ENCODE measurements around the gene ANKS1B. TPM values are rescaled to one million over a fixed set of nuclear protein-coding genes. Genes with fewer than 3 reads are reported as not detected.
"Not testable (repeated sequence)": the region's sequence is repeated elsewhere in the genome, so short reads cannot be mapped to it uniquely, and the experiment has no call there.

Gene ANKS1B
- total and polyA plus RNA-seq, 9 donors: 1.4 to 5.6 (median 2.7) TPM

- H3K27me3 ChIP-seq (ENCODE audit: control insufficient read depth, insufficient read depth, low read length): no peaks in the 10 kb centered on the region
- no peaks in the 10 kb centered on the region for H3K36me3 ChIP-seq (ENCODE audit: control insufficient read depth, insufficient read depth, low read length)
- no peak for DNase-seq
- no peaks in the 10 kb centered on the region for H3K9me3 ChIP-seq (replicated peaks; ENCODE audit: control insufficient read depth, low read depth, low read length)
- no peaks in the 10 kb centered on the region for H3K4me1 ChIP-seq (ENCODE audit: control insufficient read depth, insufficient read depth, low read length)
- H3K4me3 ChIP-seq (ENCODE audit: low read length): no peak overlapping the region
- no peak overlapping the region for H3K27ac ChIP-seq (ENCODE audit: low read length)
Measured at GRCh38 chr12:98769068-98769467, 1215.7 kb downstream of the ANKS1B start.

DNA sequence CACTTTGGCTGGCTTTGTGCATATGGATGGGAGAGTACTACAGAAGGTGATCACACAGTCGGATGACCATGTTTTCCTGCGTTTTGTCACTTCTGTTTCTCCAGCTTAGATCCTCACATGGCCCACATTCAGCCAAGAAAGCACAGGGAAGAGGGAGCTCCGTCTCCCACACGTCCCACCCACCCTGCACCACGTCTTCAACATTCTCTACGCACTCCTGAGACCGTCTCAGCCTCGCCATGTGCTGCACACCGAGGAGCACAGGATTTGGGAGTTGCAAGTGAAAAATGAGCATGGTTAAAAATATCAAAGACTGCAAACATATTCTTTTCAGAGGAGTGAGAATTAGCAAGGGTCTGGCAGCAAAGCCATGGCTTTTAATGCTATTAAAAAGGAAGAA is 1217.5 kb downstream of the ANKS1B start:
- 80% methylated on average over 2 of the region's 9 CpGs for WGBS (ENCODE audit: insufficient coverage)
- H3K4me1 ChIP-seq (ENCODE audit: control insufficient read depth, insufficient read depth, low read length): no peaks in the 10 kb centered on the region
- no peaks in the 10 kb centered on the region for H3K9me3 ChIP-seq (replicated peaks; ENCODE audit: control insufficient read depth, low read depth, low read length)
- H3K4me3 ChIP-seq (ENCODE audit: low read length): no peak overlapping the region
- H3K36me3 ChIP-seq (ENCODE audit: control insufficient read depth, insufficient read depth, low read length): no peaks in the 10 kb centered on the region
- no peaks in the 10 kb centered on the region for H3K27me3 ChIP-seq (ENCODE audit: control insufficient read depth, insufficient read depth, low read length)
- DNase-seq: no peak
- no peak overlapping the region for H3K27ac ChIP-seq (ENCODE audit: low read length)

DNA sequence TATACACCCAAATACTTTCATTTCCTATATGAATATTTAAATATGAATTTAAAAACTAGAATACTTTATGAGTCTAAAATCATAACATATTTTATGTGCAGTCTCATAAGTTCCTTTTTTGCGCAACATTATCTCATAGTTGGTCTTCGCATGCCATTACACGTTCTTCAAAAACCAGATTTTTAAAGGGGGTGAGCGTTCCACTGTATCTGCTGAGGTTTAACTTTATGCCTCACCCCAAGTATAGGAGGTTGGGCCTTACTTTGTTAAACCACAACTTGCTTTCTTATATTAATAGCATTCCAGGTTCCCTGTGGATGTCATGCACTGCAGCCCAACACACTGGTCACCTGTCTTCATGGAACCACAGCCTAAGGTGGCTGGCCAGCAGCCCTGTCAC is 1221.1 kb downstream of the ANKS1B start:
- no peak for DNase-seq
- Histone ChIP-seq H3K4me3 (ENCODE audit: low read length) (no peak overlapping the region), H3K9me3 (replicated peaks; ENCODE audit: control insufficient read depth, low read depth, low read length) (no peaks in the 10 kb centered on the region), H3K36me3 (ENCODE audit: control insufficient read depth, insufficient read depth, low read length) (no peaks in the 10 kb centered on the region), H3K27me3 (ENCODE audit: control insufficient read depth, insufficient read depth, low read length) (no peaks in the 10 kb centered on the region), H3K27ac (ENCODE audit: low read length) (no peak overlapping the region), H3K4me1 (ENCODE audit: control insufficient read depth, insufficient read depth, low read length) (no peaks in the 10 kb centered on the region)
- WGBS (ENCODE audit: insufficient coverage): no CpG with 5 or more reads among the region's 4 CpGs

GRCh38 chr12:98758331-98758730 is 1226.4 kb downstream of the ANKS1B start:
- no CpG with 5 or more reads among the region's 3 CpGs for WGBS (ENCODE audit: insufficient coverage)
- H3K27me3 ChIP-seq (ENCODE audit: control insufficient read depth, insufficient read depth, low read length): no peaks in the 10 kb centered on the region
- DNase-seq: no peak
- H3K27ac ChIP-seq (ENCODE audit: low read length): no peak overlapping the region
- H3K4me1 ChIP-seq (ENCODE audit: control insufficient read depth, insufficient read depth, low read length): no peaks in the 10 kb centered on the region
- no peaks in the 10 kb centered on the region for H3K9me3 ChIP-seq (replicated peaks; ENCODE audit: control insufficient read depth, low read depth, low read length)
- H3K4me3 ChIP-seq (ENCODE audit: low read length): no peak overlapping the region
- H3K36me3 ChIP-seq (ENCODE audit: control insufficient read depth, insufficient read depth, low read length): no peaks in the 10 kb centered on the region

- H3K9me3 ChIP-seq (replicated peaks; ENCODE audit: control insufficient read depth, low read depth, low read length): no peaks in the 10 kb centered on the region
- no peak overlapping the region for H3K27ac ChIP-seq (ENCODE audit: low read length)
- 10% methylated on average over 2 of the region's 4 CpGs for WGBS (ENCODE audit: insufficient coverage)
- DNase-seq: peak; percentile 38
- H3K4me3 ChIP-seq (ENCODE audit: low read length): no peak overlapping the region
- H3K27me3 ChIP-seq (ENCODE audit: control insufficient read depth, insufficient read depth, low read length): no peaks in the 10 kb centered on the region
- H3K4me1 ChIP-seq (ENCODE audit: control insufficient read depth, insufficient read depth, low read length): no peaks in the 10 kb centered on the region
- no peaks in the 10 kb centered on the region for H3K36me3 ChIP-seq (ENCODE audit: control insufficient read depth, insufficient read depth, low read length)
Measured at GRCh38 chr12:98757455-98757854, 1227.3 kb downstream of the ANKS1B start.

DNA sequence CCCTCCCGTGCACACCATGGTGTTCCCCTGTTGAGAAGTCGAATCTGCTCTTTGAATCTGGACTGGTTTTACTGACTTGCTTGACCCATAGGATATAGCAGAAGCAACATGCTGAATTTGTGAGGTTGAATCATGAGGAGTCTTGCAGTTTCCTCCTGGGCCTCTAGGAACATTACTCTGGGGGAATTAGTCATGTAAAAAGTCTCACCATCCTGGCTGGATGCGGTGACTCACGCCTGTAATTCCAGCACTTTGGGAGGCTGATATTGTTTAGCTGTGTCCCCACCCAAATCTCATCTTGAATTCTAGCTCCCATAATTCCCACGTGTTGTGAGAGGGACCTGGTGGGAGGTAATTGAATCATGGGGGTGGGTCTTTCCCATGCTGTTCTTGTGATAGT is 1228.9 kb downstream of the ANKS1B start:
- H3K27me3 ChIP-seq (ENCODE audit: control insufficient read depth, insufficient read depth, low read length); H3K27ac ChIP-seq (ENCODE audit: low read length); DNase-seq; H3K9me3 ChIP-seq (replicated peaks; ENCODE audit: control insufficient read depth, low read depth, low read length); H3K4me1 ChIP-seq (ENCODE audit: control insufficient read depth, insufficient read depth, low read length); H3K4me3 ChIP-seq (ENCODE audit: low read length); H3K36me3 ChIP-seq (ENCODE audit: control insufficient read depth, insufficient read depth, low read length): not testable (repeated sequence)
- WGBS (ENCODE audit: insufficient coverage): no CpG with 5 or more reads among the region's 5 CpGs

DNA sequence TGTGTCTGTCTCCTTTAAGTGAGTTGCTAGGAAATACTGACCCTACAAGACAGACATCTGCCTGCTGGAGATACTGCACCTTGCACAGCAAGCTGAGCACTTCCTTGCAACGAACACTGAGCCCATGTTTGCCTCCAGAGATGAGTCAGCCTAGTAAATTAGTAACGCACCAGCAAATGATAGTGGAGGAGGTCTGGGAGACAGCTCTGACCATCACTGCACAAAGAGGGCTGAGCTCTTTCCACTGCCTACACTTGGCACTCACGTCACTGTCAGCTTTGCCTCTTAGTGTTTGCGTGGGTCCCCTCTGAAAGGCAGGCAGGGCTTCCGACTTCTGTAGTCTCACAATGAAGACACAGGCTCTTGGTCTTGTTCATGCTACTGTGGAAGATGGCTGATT is 1230.6 kb downstream of the ANKS1B start:
- no peak for DNase-seq
- Histone ChIP-seq H3K36me3 (ENCODE audit: control insufficient read depth, insufficient read depth, low read length) (no peaks in the 10 kb centered on the region), H3K4me1 (ENCODE audit: control insufficient read depth, insufficient read depth, low read length) (peaks cover 4% of the 10 kb centered on the region), H3K9me3 (replicated peaks; ENCODE audit: control insufficient read depth, low read depth, low read length) (no peaks in the 10 kb centered on the region), H3K4me3 (ENCODE audit: low read length) (no peak overlapping the region), H3K27me3 (ENCODE audit: control insufficient read depth, insufficient read depth, low read length) (no peaks in the 10 kb centered on the region), H3K27ac (ENCODE audit: low read length) (no peak overlapping the region)
- 63% methylated on average over 5 of the region's 5 CpGs for WGBS (ENCODE audit: insufficient coverage)

- H3K4me3 ChIP-seq (ENCODE audit: low read length): no peak overlapping the region
- DNase-seq: no peak
- no peak overlapping the region for H3K27ac ChIP-seq (ENCODE audit: low read length)
- peaks cover 4% of the 10 kb centered on the region for H3K4me1 ChIP-seq (ENCODE audit: control insufficient read depth, insufficient read depth, low read length)
- H3K27me3 ChIP-seq (ENCODE audit: control insufficient read depth, insufficient read depth, low read length): peaks cover 2% of the 10 kb centered on the region
- no peaks in the 10 kb centered on the region for H3K9me3 ChIP-seq (replicated peaks; ENCODE audit: control insufficient read depth, low read depth, low read length)
- WGBS (ENCODE audit: insufficient coverage): 76% methylated on average over 4 of the region's 5 CpGs
- no peaks in the 10 kb centered on the region for H3K36me3 ChIP-seq (ENCODE audit: control insufficient read depth, insufficient read depth, low read length)
Measured at GRCh38 chr12:98752726-98753125, 1232.0 kb downstream of the ANKS1B start.

DNA sequence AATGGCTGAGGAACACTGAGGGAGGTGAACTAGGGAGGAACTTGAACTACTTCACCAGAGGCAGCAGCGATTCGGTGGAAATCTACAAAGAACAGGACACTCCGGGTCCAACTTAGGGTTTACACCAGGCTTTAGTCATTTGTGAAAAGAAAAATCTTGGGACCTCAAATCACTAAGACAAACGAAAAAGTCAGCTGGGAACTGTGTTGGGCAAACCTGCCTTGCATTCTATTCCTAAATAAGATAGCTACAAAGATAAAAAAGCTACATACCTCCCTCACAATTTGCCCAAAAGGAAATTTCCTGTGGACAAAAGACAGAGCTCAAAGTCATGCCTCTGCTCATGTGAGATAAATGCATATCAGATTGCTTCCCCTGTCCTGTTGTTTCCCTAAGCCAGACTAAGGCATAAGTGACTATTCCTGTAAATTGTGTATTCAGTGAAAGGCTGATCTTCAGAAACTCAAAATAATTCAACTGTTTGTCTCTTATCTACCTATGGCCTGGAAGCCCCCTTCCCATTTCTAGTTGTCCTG is 1233.1 kb downstream of the ANKS1B start:
- Histone ChIP-seq H3K36me3 (ENCODE audit: control insufficient read depth, insufficient read depth, low read length) (no peaks in the 10 kb centered on the region), H3K9me3 (replicated peaks; ENCODE audit: control insufficient read depth, low read depth, low read length) (no peaks in the 10 kb centered on the region), H3K27ac (ENCODE audit: low read length) (no peak overlapping the region), H3K4me1 (ENCODE audit: control insufficient read depth, insufficient read depth, low read length) (peaks cover 4% of the 10 kb centered on the region), H3K4me3 (ENCODE audit: low read length) (no peak overlapping the region), H3K27me3 (ENCODE audit: control insufficient read depth, insufficient read depth, low read length) (peaks cover 3% of the 10 kb centered on the region)
- no peak for DNase-seq
- 93% methylated on average over 3 of the region's 4 CpGs for WGBS (ENCODE audit: insufficient coverage)

- WGBS (ENCODE audit: insufficient coverage): 42% methylated on average over 9 of the region's 9 CpGs
- DNase-seq: no peak
- Histone ChIP-seq H3K36me3 (ENCODE audit: control insufficient read depth, insufficient read depth, low read length) (no peaks in the 10 kb centered on the region), H3K27me3 (ENCODE audit: control insufficient read depth, insufficient read depth, low read length) (peaks cover 14% of the 10 kb centered on the region), H3K9me3 (replicated peaks; ENCODE audit: control insufficient read depth, low read depth, low read length) (no peaks in the 10 kb centered on the region), H3K27ac (ENCODE audit: low read length) (no peak overlapping the region), H3K4me3 (ENCODE audit: low read length) (no peak overlapping the region), H3K4me1 (ENCODE audit: control insufficient read depth, insufficient read depth, low read length) (peaks cover 9% of the 10 kb centered on the region)
Measured at GRCh38 chr12:98750511-98750910, 1234.2 kb downstream of the ANKS1B start.

- no peak for DNase-seq
- WGBS (ENCODE audit: insufficient coverage): no CpG with 5 or more reads among the region's 3 CpGs
Measured at GRCh38 chr12:98748463-98748862, 1236.3 kb downstream of the ANKS1B start.

More at GRCh38 chr12:98748463-98748862, 1236.3 kb downstream of the ANKS1B start:
- no peak overlapping the region for H3K4me3 ChIP-seq (ENCODE audit: low read length)
- peaks cover 12% of the 10 kb centered on the region for H3K4me1 ChIP-seq (ENCODE audit: control insufficient read depth, insufficient read depth, low read length)
- H3K9me3 ChIP-seq (replicated peaks; ENCODE audit: control insufficient read depth, low read depth, low read length): no peaks in the 10 kb centered on the region
- H3K36me3 ChIP-seq (ENCODE audit: control insufficient read depth, insufficient read depth, low read length): no peaks in the 10 kb centered on the region
- no peak overlapping the region for H3K27ac ChIP-seq (ENCODE audit: low read length)
- peaks cover 17% of the 10 kb centered on the region for H3K27me3 ChIP-seq (ENCODE audit: control insufficient read depth, insufficient read depth, low read length)

Measured in muscle of leg (tissue), 11 donors.